HG02642 (cell line): Measurements from ENCODE around the gene UBE2QL1.

Experiments
- ATAC-seq: cut with Tn5 transposase; IDR thresholded peaks from one replicate; pipeline ENCODE4 v1.9.1; 2021; ENCODE audit warnings: mild to moderate bottlenecking; ENCODE audit not compliant: unreplicated experiment, poor library complexity

Gene UBE2QL1

DNA sequence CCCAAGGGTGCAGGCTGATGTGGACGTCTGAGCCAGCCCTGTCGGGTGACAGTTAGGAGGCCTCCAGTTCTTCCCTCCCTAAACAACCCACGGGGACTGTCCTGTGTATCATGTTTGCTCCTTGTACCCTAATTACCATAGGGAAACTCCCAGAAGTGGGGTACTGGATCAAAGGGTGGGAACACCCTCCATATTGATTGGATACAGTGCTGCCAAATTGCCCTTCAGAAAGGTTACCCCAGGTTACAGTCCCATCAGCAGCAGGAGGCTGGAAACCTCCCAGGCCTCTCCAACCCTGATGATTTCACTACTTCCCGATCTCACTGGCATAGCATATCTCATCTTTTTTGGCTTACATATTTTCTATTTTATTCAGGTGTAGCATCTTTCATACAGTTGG is 22.0 kb downstream of the UBE2QL1 start:
- no peak for ATAC-seq

DNA sequence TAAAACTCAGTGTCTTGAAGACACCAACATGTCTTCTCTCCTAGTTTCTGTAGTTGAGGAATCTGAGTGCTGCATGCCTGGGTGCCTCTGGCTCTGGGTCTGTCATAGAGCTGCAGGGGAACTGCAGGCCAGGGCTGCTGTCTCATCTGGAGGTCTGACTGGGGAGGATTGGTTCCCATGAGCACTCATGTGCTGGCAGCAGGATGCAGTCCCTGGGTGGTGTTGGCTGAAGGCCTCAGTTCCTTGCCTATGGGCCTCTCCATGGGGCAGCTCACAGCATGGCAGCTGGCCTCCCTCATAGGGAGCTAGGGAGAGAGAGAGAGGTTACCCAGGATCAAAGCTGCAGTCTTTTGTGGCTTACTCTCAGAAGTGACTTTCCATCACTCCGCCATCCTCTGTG is 22.6 kb downstream of the UBE2QL1 start:
- no peak for ATAC-seq

DNA sequence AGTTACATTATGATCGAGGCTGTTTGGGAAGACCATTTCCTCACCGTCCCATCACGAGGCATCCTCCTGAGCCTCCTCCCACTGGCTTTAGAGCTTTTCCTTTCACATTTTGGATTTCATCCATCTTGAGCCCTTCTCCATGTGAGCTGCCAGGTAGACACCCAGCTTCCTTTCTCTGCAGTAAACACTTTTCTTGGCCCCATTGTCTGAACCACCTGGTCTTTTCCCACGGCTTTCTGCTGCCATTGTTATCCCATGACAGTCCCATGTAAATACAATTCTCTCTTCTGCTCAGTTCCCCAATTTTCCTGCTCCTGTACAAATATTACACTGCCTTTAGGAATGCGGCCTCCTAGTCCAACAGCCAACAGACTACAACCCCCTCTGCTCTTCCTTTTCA is 24.1 kb downstream of the UBE2QL1 start:
- ATAC-seq: no peak

DNA sequence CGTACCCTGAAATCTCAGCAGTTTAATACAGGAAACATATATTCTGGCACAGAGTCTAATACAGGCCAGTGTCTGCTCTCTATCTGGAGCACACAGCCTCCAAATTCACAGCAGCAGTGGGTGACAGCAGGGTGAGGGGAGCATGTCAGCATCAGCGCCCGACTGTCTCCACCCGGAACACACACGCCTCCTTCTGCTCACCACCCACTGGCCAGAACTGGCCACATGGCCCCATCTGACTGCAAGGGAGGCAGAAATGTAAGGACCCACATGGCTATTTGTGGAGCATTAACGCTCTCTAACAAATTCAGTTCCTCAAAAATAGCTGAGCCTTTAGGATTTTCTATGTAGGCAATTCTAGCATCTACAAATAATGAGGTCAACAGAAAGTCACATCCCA is 24.6 kb downstream of the UBE2QL1 start:
- no peak for ATAC-seq

DNA sequence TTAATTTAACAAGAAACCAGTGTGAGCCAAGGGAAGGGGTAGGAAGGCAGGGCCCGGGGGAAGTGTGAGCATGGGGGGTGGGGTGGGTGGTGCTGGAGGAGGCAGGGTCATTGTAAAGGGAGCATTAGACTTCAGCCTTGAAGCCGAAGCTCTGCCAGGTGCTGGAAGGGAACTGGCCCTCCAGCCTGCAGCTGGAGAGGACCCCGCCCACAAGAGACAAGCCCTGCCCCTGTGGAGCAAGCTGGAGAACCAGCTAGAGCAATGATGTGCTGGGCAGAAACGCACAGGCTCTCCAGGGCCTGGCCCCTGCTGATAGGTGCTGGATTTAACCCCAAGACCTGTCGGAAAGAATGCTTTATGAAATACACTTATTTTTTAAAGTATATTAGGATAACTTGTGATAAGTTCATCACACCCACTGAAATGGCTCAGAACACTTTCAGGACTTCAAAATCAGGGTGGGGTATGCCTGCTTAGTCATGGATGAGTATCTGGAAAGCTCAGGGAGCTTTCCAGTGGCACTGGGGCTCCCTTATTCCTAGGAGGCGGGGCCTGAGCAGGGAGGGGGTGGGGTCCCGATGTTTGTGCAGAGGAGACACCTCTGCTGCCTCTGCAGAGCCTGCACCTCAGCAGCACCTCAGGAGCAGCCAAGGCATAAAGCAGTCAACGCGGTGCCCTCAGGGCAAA is 27.1 kb downstream of the UBE2QL1 start:
- ATAC-seq: no peak

DNA sequence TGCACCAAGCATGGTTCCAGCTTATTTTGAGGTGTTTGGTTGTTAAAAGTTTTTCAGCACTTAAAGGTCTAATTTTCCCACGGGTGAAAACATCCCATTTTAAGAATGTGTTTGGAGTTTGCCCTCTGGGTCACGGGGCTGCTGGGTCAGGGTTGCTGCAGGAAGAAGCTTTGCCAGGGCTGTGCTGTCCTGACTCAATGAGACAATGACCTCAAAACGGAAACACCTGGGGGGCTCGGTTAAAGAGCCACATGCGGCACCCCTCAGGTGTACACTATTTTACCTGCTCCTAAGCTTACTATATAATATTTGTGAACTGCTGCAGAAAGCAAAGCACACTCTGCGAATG is 27.6 kb downstream of the UBE2QL1 start:
- no peak for ATAC-seq

DNA sequence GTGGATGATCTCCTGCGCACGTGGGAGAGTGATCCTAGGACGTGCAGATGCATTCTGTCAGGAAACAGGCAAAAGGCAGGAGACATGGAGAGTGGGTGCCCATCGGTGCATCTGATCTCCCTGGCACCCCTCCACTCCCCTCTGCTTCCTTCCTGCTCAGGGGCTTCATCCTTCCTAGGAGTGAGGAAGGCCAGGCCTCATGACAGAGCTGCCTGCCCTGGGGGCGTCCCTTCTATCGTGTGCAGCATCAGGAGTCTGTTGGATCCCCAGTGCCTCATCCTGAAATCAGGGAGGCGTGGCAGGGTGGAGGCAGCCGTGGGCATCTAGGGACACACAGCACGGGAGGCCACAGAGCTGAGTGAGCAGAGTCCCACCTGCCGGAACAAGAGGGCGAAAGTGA is 30.1 kb downstream of the UBE2QL1 start:
- no peak for ATAC-seq

DNA sequence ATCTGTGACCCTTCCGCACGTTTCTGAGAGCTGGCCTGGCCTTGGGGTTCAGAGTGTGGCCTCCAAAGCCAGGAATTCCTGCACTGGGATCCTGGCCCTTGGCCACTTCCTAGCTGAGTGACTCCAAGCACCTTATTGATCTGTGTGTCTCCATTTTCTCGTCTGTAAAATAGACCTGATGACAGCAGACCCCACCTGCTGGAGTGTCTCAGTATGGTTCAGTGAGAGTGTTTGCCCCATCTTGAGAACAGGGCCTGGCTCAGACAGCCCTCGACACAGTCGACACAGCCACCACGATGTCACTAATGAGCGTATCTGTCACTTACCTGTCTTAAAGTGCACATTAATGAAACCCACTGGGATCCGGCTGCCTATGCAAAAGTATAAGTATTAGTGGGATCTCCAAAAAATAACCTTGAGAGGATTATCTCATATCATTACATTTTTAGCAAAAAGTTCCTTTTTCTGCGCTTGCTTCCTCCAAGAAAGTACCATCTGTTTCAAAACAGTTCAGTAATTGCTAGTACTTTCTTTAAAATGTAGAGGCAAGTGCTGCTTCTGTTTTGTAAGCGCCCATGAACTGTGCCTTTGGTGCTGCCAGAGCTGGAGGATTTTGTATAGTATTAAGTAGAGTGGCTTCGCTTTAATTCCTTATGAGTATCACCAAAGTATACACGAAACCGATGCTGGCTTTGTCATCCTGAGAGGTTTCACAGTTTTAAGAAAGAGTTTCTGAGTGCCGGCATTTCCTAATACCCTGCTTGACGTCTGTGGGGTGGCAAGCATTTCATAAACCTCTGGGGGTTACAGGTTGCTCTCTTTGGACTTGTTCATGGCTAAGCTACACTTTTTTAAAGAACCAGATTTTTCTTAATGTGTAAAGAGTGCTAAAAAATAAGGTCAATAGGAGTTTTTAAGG is 31.7 kb downstream of the UBE2QL1 start:
- peak; percentile 47 for ATAC-seq

DNA sequence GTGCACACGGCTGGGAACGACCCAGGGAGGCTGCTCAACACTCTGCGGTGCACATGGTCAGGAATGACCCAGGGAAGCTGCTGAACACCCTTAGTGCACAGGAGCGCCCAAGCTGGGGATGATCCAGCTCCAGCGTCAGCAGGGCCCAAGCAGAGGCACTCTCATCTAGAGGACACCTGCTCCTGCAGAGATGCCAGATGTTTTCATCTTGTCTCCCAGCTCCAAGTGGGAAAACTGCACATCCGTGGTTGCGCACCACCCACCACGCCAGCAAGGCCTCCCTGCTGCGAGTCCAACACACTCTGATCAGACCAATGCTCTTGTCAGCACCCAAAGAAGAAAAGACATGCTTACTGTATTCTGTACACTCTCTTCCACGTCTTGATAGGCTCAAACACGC is 34.1 kb downstream of the UBE2QL1 start:
- ATAC-seq: no peak

DNA sequence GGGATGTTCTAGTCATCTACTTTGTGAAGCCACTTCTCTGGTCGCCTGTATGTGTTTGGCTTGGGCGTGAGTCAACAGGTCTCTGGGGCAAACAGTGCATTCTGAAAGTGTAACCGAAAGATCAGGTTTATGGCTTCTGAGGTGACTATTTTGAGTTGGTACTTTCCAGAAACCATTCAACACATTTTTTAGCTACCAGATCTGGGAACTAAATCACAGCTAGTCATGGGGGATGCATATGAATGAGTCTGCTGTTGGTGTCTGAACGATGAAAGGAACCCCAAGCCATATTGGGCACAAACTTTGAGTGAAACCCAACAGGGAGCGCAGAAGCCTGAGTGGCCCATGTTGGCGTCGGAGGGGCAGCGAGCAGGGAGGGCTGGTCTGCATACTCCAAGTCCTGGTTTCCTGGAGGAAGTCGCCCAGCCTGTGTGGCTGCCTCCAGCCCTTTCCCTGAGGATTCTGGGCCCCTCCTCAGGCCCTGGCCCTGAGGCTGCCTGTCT is 35.3 kb downstream of the UBE2QL1 start:
- ATAC-seq: peak; percentile 91

DNA sequence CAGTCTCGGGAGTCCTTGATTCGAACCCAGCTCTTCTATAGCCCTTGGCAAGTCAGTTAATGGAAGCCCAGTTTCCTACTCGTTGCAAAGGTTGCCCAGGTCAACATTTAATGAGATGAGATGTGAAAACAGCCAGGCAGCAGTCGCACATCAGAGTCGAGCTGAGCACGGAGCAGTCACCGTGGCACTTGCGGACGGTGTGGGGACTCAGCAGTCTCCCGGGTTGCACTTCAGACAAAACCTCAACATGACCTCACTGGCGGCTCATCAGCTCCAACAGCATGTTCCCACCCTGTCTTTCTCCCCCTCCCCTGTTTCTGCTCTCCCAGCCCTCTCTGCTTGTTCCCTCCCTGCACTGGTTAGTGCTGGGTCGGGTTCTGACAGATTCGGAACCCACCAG is 35.8 kb downstream of the UBE2QL1 start:
- ATAC-seq: no peak

DNA sequence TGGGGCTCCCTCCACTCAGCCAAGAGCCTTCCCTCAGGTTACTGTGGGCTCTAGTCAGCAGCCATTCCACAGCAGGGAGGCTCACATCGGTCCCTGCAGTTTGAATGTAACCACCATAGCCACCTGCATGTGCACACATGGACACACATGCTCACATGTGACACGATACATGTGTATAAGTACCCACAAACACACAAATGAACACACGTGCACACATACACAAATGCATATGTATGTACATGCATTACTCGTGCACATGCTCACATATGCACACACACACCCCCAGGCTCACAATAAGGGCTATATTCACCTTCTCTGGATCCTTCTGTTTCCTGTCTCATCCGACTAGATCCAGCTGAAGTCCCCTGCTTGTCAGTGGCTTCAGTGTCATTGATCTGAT is 36.2 kb downstream of the UBE2QL1 start:
- ATAC-seq: no peak

DNA sequence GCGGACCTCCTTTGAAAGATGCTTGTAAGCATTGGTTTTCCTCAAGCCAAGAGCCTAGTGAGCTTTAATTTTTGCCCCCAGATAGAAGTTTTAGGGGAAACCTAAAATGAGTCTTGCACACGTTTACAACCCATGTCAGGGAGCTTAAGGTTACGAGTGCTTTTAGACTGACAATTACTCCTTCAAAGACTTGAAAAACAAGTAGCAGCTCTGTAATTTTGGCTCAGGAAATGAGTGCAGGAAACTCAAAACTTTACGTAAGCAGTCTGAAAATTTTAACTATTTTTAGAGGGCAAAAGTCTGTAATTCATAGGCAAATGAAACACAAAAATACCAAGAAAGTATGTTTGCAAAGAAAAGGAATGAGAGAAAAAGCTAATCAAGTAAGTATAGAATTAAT is 36.8 kb downstream of the UBE2QL1 start:
- ATAC-seq: no peak

DNA sequence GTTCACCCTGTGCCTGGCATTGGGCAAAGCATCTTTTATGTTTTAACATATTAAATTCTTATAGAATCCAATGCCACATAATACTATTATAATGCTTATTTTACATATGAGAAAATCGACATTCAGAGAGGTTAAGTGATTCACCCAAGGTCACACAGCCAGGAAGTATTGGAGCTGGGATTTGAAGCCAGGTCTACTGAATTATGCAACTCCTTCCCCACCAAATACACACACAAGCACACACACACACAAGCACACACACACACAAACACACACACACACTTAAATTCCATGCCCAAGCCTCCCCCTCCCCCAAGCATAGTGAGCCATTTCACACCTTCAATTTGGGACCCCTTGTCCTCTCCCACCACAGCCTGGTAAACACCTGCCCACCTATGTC is 37.4 kb downstream of the UBE2QL1 start:
- no peak for ATAC-seq

DNA sequence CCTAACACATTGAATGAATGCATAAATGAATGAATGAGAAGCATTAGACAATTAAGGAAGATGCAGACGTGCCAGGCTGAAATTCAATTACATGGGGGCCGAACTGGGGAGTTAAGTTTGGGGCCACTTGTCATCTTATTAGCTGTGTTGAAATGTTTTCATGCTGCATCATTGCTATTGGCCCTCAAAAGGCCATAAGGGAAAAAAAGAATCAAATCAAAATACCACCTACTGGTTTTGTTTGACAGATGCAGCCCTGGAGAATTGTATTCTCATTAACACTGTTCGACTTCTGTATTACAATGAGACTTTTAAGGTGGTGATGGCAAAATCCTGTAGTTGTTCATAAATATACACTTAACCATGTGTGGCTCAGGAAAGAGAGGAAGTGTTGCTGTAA is 38.4 kb downstream of the UBE2QL1 start:
- no peak for ATAC-seq

DNA sequence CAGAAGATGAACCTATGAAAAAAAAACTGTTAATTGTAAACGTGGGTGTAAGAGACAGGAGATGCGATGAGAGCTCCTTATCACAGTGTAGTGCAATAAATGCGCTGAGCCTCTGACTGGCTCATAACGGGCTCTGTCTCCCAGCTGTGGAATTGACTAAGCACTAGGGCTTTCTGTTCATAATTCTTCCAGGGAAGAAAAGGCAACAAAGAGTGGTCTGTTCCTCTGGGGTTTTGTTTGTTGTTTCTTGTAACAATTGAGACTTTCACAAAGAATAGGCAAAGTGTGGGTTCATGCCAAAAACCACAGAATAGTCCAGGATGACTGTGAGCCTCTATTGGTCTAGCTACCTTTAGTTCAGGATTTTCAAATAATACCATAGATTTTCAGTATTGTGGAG is 39.4 kb downstream of the UBE2QL1 start:
- no peak for ATAC-seq

DNA sequence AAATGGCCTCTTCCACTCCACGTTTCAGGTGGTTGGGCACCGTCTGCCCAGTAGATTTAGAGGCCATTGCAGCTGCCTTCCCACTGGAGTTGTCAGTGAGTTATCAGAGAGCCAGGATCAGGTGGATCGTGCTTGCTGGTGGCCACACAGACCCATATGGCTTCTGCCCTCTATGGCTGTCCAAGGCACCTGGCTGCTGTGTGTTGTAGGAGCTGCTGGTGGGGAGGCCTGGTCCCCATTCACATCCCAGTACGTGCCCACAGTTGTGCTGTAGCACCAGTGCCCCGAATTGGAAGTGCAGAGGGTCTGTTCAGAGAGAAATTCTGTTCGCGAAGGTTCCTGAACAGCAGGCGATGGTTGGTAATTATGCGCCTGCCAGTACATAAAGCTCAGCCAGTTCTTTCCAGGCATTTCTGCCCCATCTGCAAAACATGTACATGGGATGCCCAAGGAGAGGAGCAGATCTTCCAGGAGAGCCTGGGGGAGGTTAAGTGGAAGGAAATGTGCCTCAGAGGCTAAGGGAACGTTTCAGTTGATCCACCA is 41.1 kb downstream of the UBE2QL1 start:
- no peak for ATAC-seq

DNA sequence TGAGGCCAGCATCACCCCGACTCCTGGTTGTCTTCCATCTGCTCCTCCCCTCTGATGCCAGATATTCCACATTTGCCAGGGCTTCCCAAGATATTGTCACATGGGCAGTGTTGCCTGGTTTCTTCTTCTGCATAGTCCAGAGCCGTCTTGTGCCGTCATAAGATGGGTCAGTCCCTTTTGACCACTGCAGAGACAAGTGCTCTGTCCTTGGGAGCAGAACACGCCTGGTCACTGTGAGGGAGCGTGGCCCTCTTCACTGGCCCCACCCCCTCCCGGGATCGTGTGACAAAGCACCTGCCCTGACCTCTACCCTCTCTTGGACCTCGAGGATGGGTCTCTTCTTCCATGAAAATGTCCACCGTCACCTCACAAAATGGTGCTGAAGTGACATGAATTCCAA is 41.6 kb downstream of the UBE2QL1 start:
- no peak for ATAC-seq

DNA sequence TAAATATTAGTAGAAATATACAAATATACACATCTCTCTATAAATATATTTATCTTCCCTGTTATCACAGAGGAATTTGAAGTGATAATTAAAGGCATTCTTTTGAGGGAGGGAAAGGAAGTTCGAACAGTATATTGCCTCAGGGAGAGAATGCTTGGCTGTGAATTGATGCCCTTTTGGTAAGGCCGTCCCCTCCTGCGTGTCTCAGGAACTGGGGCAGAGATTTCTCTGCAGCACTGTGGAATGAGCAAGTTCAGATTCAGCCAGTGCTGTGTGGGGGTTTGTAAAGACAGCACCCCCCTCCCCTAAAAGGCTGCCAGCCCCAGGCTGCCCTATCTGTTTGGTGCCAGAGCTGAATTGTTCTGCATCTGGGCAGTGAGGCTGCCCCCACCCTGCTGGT is 42.0 kb downstream of the UBE2QL1 start:
- ATAC-seq: no peak

DNA sequence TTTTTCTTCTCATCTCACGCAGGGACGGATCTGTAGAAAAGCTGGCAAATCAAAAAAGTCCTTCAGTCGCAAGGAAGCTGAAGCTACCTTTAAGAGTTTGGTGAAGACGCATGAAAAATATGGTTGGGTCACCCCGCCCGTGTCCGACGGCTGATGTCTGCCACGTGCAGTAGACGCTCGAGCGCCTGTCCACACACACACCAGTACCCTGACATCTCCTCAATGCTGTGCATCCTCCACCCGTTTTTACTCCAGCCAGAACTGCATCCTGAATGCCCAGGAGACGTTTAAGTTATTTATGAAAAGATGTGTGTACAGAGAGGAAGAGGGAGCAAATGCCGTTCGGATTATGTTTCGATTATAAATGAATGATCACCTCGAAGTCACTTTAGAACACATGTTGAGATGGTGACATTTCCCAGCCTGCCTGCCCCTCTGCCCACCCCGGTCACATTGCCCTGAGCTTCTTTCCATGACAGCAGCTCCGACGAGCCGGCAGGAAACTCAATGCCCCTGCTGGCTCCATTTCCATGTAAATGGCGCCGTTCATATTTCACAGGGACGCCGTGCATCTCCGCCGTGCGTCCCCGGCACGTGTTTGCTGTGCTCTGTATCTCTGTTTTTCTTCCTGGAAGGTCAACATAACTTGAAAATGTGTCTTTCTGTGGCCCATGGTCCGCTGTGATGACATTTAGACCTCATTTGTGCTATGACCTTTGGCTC is 42.7 kb downstream of the UBE2QL1 start:
- no peak for ATAC-seq

DNA sequence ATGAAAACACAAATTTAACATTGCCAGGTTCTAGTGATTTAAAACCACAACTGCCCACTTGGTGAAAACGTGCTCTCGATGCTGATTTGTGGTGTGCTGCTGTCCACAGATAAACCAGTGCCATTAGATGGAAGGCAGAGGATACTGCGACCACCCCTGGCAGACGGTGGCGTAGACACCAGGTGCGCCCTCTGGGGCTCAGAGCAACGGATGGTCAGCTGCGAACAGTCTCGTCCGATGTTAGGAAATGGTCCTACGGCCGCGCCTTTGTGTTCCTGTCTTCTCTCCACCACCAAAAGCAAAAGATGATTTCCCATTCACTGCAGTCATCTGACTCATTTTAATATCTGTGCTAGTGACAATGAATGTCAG is 43.2 kb downstream of the UBE2QL1 start:
- no peak for ATAC-seq
